WTC11 (cell line): ENCODE measurements around the gene ARHGEF10L. TPM values are rescaled to one million over a fixed set of nuclear protein-coding genes. Genes with fewer than 3 reads are reported as not detected.
A peak's percentile ranks its signal among the peaks of the same experiment; 100 is the strongest.

ENCODE experiments used
- ATAC-seq: fragments of 200-7000 bp; cut with Tn5 transposase; 2 replicates; pipeline ENCODE4 v1.10.0; 2021; ENCODE audit warnings: mild to moderate bottlenecking, moderate library complexity
- CTCF ChIA-PET: fragments of 300-600 bp; sonication (Branson Sonifier 250); formaldehyde crosslinking; loops from one replicate; lab custom pipeline; 2021; ENCODE audit warnings: antibody characterized with exemption; lab: Charles Lee
- POLR2A ChIA-PET: fragments of 350-600 bp; sonication (Branson Sonifier 250); formaldehyde crosslinking; loops from one replicate; lab custom pipeline; 2021; ENCODE audit warnings: antibody characterized with exemption; lab: Charles Lee
- DNase-seq: peaks from one replicate; pipeline ENCODE4 v3.0.0; 2021; ENCODE audit warnings: low spot score
- H3K27ac Mint-ChIP-seq: 2 replicates; pipeline ENCODE4 v1.8.0; 2021; ENCODE audit warnings: mixed read lengths
- H3K27me3 Mint-ChIP-seq: 2 replicates; pipeline ENCODE4 v1.8.0; 2021; ENCODE audit warnings: low read depth, mild to moderate bottlenecking, moderate library complexity, mixed read lengths
- H3K36me3 Mint-ChIP-seq: 2 replicates; pipeline ENCODE4 v1.8.0; 2021; ENCODE audit warnings: mixed read lengths
- H3K4me1 Mint-ChIP-seq: 2 replicates; pipeline ENCODE4 v1.8.0; 2022; ENCODE audit warnings: mixed read lengths
- H3K4me3 Mint-ChIP-seq: 2 replicates; pipeline ENCODE4 v1.8.0; 2021; ENCODE audit warnings: mild to moderate bottlenecking, moderate library complexity, mixed read lengths
- H3K9me3 Mint-ChIP-seq: 2 replicates; pipeline ENCODE4 v1.8.0; 2021; ENCODE audit warnings: mixed read lengths
- AFF4 ChIP-seq: sonication (generic); formaldehyde crosslinking; IDR thresholded peaks from 2 replicates; pipeline ENCODE4 v1.8.1; 2023; ENCODE audit warnings: mild to moderate bottlenecking, missing genetic modification reagents, borderline replicate concordance
- CREB1 ChIP-seq: sonication (generic); formaldehyde crosslinking; IDR thresholded peaks from 2 replicates; pipeline ENCODE4 v1.8.0; 2023; ENCODE audit warnings: mild to moderate bottlenecking, missing genetic modification reagents
- CTCF ChIP-seq: fragments of 200-600 bp; IDR thresholded peaks from 2 replicates; pipeline ENCODE4 v1.8.0; 2022; ENCODE audit warnings: antibody characterized with exemption
- GTF2I ChIP-seq: fragments of 250-450 bp; sonication (Bioruptor Pico); conservative IDR thresholded peaks from 2 replicates; pipeline ENCODE4 v1.4.0; 2021; ENCODE audit warnings: mild to moderate bottlenecking
- MYBL2 ChIP-seq: sonication (generic); formaldehyde crosslinking; IDR thresholded peaks from 2 replicates; pipeline ENCODE4 v1.8.1; 2023; ENCODE audit warnings: mild to moderate bottlenecking, moderate library complexity, missing genetic modification reagents
- NFATC4 ChIP-seq: fragments of 250-450 bp; sonication (Bioruptor Pico); IDR thresholded peaks from 2 replicates; pipeline ENCODE4 v1.9.0; 2021; ENCODE audit warnings: mild to moderate bottlenecking
- NR2C2 ChIP-seq: sonication (generic); formaldehyde crosslinking; IDR thresholded peaks from 2 replicates; pipeline ENCODE4 v1.8.0; 2022; ENCODE audit warnings: mild to moderate bottlenecking, missing genetic modification reagents
- SOX15 ChIP-seq: fragments of 250-450 bp; sonication (Bioruptor Pico); IDR thresholded peaks from 2 replicates; pipeline ENCODE4 v1.9.0; 2021; ENCODE audit warnings: mild to moderate bottlenecking
- TEAD4 ChIP-seq: sonication (generic); formaldehyde crosslinking; IDR thresholded peaks from 2 replicates; pipeline ENCODE4 v1.8.0; 2022; ENCODE audit warnings: mild to moderate bottlenecking, missing genetic modification reagents
- ZMAT4 ChIP-seq: fragments of 250-450 bp; sonication (Bioruptor Pico); IDR thresholded peaks from 2 replicates; pipeline ENCODE4 v1.9.0; 2021; ENCODE audit warnings: mild to moderate bottlenecking
- ZNF121 ChIP-seq: sonication (generic); formaldehyde crosslinking; IDR thresholded peaks from 2 replicates; pipeline ENCODE4 v1.8.0; 2023; ENCODE audit warnings: missing genetic modification reagents
- ZNF532 ChIP-seq: fragments of 250-450 bp; sonication (Bioruptor Pico); IDR thresholded peaks from 2 replicates; pipeline ENCODE4 v1.9.0; 2021; ENCODE audit warnings: mild to moderate bottlenecking, borderline replicate concordance
- ZSCAN18 ChIP-seq: fragments of 250-450 bp; sonication (Bioruptor Pico); IDR thresholded peaks from 2 replicates; pipeline ENCODE4 v2.1.2; 2022; ENCODE audit warnings: mild to moderate bottlenecking, moderate library complexity
- total RNA-seq: library from RNA; stranded (reverse); gene quantifications from 3 replicates; pipeline ENCODE4 v1.2.3, GENCODE V29; 2021

Gene ARHGEF10L
- total RNA-seq, 1 experiment from 2014 or later = 34.4 TPM

GRCh38 chr1:17696417-17697301 is 157.2 kb downstream of the ARHGEF10L start:
- Mint-ChIP-seq H3K4me3 (no peak overlapping the region), H3K9me3 (no peaks in the 10 kb centered on the region), H3K4me1 (peaks cover 18% of the 10 kb centered on the region), H3K27me3 (no peaks in the 10 kb centered on the region), H3K27ac (peak overlapping the region; percentile 90), H3K36me3 (no peaks in the 10 kb centered on the region)
- POLR2A ChIA-PET = no interaction called here
- no peak for TF ChIP-seq ZNF121 (CRISPR knock-in tag)
- TF ChIP-seq MYBL2 (CRISPR knock-in tag) = no peak
- no peak for TF ChIP-seq ZNF532
- TF ChIP-seq AFF4 = no peak
- no peak for TF ChIP-seq ZSCAN18 (CRISPR knock-in tag)
- no peak for TF ChIP-seq CTCF
- TF ChIP-seq NR2C2 (CRISPR knock-in tag) = no peak
- TF ChIP-seq ZMAT4 (CRISPR knock-in tag) = no peak
- no peak for TF ChIP-seq TEAD4 (CRISPR knock-in tag)
- no peak for TF ChIP-seq GTF2I (CRISPR knock-in tag)
- peak; percentile 68 for DNase-seq
- CTCF ChIA-PET = interaction anchor here (0.6 to 4.7 kb wide), 53 partner anchors 9 to 879 kb away, joined by 3 to 79 read pairs (median 4); no protein-coding TSS in a partner anchor
- peak; percentile 81 for ATAC-seq

GRCh38 chr1:17697458-17697857 is 158.0 kb downstream of the ARHGEF10L start:
- ChIA-PET POLR2A (interaction anchor here (0.6 kb wide), 1 partner anchor 385 kb away, joined by 4 read pairs; no protein-coding TSS in a partner anchor), CTCF (interaction anchor here (0.6 to 4.7 kb wide), 27 partner anchors 9 to 239 kb away, joined by 3 to 79 read pairs (median 7); no protein-coding TSS in a partner anchor)
- ATAC-seq = no peak
- no peak for DNase-seq
- TF ChIP-seq NFATC4 (CRISPR knock-in tag) (no peak), CREB1 (no peak), SOX15 (no peak)
- peaks cover 15% of the 10 kb centered on the region for H3K4me1 Mint-ChIP-seq
- H3K27ac Mint-ChIP-seq = no peak overlapping the region; the same call in 1 of the 2 replicates
- no peak overlapping the region for H3K4me3 Mint-ChIP-seq
- H3K9me3 Mint-ChIP-seq = no peaks in the 10 kb centered on the region
- H3K36me3 Mint-ChIP-seq = no peaks in the 10 kb centered on the region
- no peaks in the 10 kb centered on the region for H3K27me3 Mint-ChIP-seq
